Neural cell (in vitro differentiated cells): ENCODE data around the gene MCM3AP. TPM values are rescaled to one million over a fixed set of nuclear protein-coding genes. Genes with fewer than 3 reads are reported as not detected.

Experiments used
- H2AFZ ChIP-seq: fragments of 200-600, 300-800 bp; sonication (generic), shearing (Covaris generic); 2 replicates; pipeline ENCODE4 v1.6.0; 2014; ENCODE audit warnings: low read depth, mild to moderate bottlenecking, antibody characterized with exemption, low read length, moderate library complexity
- H3F3A ChIP-seq: fragments of 200-600 bp; shearing (Covaris generic); 2 replicates; pipeline ENCODE4 v1.6.1; 2016; ENCODE audit warnings: mild to moderate bottlenecking, moderate library complexity, mixed read lengths, antibody characterized with exemption, low read length; ENCODE audit not compliant: insufficient read depth, poor library complexity, severe bottlenecking
- H3K27ac ChIP-seq: fragments of 200-600, 300-800 bp; sonication (generic), shearing (Covaris generic); 2 replicates; pipeline ENCODE4 v1.5.1; 2014; ENCODE audit warnings: mild to moderate bottlenecking, low read length, moderate library complexity
- H3K27me3 ChIP-seq: fragments of 300-800, 200-600 bp; sonication (generic), shearing (Covaris generic); 2 replicates; pipeline ENCODE4 v1.6.0; 2014; ENCODE audit warnings: mild to moderate bottlenecking, low read depth, low read length, moderate library complexity; ENCODE audit not compliant: insufficient read depth
- H3K36me3 ChIP-seq: fragments of 300-800, 200-600 bp; sonication (generic), shearing (Covaris generic); 2 replicates; pipeline ENCODE4 v1.5.1; 2014; ENCODE audit warnings: mild to moderate bottlenecking, antibody characterized with exemption, low read length, moderate library complexity; ENCODE audit not compliant: insufficient read depth
- H3K4me2 ChIP-seq: fragments of 300-800, 200-600 bp; sonication (generic), shearing (Covaris generic); 2 replicates; pipeline ENCODE4 v1.6.0; 2014; ENCODE audit warnings: mild to moderate bottlenecking, low read length
- H3K4me3 ChIP-seq: fragments of 300-800, 200-600 bp; sonication (generic), shearing (Covaris generic); 2 replicates; pipeline ENCODE4 v1.5.1; 2014; ENCODE audit warnings: mild to moderate bottlenecking, low read length, moderate library complexity
- H3K79me2 ChIP-seq: fragments of 200-600 bp; shearing (Covaris generic); replicated peaks from 2 replicates; pipeline ENCODE4 v1.6.0; 2014; ENCODE audit warnings: mild to moderate bottlenecking, low read length, moderate library complexity; ENCODE audit not compliant: insufficient read depth
- H3K9ac ChIP-seq: fragments of 300-800, 200-600 bp; sonication (generic), shearing (Covaris generic); 2 replicates; pipeline ENCODE4 v1.6.1; 2016; ENCODE audit warnings: mild to moderate bottlenecking, low read length, mixed read lengths
- H3K9me2 ChIP-seq: fragments of 200-600 bp; shearing (Covaris generic); 2 replicates; pipeline ENCODE4 v1.6.1; 2016; ENCODE audit warnings: mild to moderate bottlenecking, low read length, mixed read lengths; ENCODE audit not compliant: insufficient read depth
- H3K9me3 ChIP-seq: fragments of 200-600, 300-800 bp; sonication (generic), shearing (Covaris generic); 2 replicates; pipeline ENCODE4 v1.6.1; 2016; ENCODE audit warnings: mild to moderate bottlenecking, mixed run types, low read length, moderate library complexity, mixed read lengths
- H4K20me1 ChIP-seq: fragments of 200-600 bp; shearing (Covaris generic); 2 replicates; pipeline ENCODE4 v1.6.1; 2016; ENCODE audit warnings: mild to moderate bottlenecking, mixed run types; ENCODE audit not compliant: insufficient read depth
- EP300 ChIP-seq: fragments of 450-650 bp; conservative IDR thresholded peaks from 2 replicates; pipeline ENCODE4 v1.6.1; 2014; ENCODE audit warnings: antibody characterized with exemption, mild to moderate bottlenecking, moderate library complexity; ENCODE audit not compliant: poor library complexity, severe bottlenecking
- EZH2 ChIP-seq: fragments of 200-600, 300-800 bp; shearing (Covaris generic), sonication (generic); IDR thresholded peaks from 2 replicates; pipeline ENCODE4 v1.6.1; 2014; ENCODE audit warnings: antibody characterized with exemption, low read length, borderline replicate concordance, mild to moderate bottlenecking; ENCODE audit not compliant: insufficient read depth, poor library complexity, severe bottlenecking
- MXI1 ChIP-seq: fragments of 450-650 bp; conservative IDR thresholded peaks from 2 replicates; pipeline ENCODE4 v1.6.1; 2014; ENCODE audit warnings: antibody characterized with exemption, mild to moderate bottlenecking; ENCODE audit not compliant: poor library complexity, severe bottlenecking
- POLR2AphosphoS5 ChIP-seq: IDR thresholded peaks from 2 replicates; pipeline ENCODE4 v1.6.1; 2012
- RAD21 ChIP-seq: fragments of 450-650 bp; conservative IDR thresholded peaks from 2 replicates; pipeline ENCODE4 v1.6.1; 2014; ENCODE audit warnings: antibody characterized with exemption, mild to moderate bottlenecking, moderate library complexity
- REST ChIP-seq: IDR thresholded peaks from 2 replicates; pipeline ENCODE4 v1.6.1; 2012; ENCODE audit warnings: borderline replicate concordance
- SMC3 ChIP-seq: fragments of 450-650 bp; conservative IDR thresholded peaks from 2 replicates; pipeline ENCODE4 v1.6.1; 2014; ENCODE audit warnings: antibody characterized with exemption, mild to moderate bottlenecking, moderate library complexity; ENCODE audit not compliant: poor library complexity
- TAF1 ChIP-seq: IDR thresholded peaks from 2 replicates; pipeline ENCODE4 v1.6.1; 2012; ENCODE audit warnings: low read depth
- polyA plus RNA-seq: library from polyadenylated mRNA; depleted of rRNA; stranded (reverse); fragments of >200 nt; gene quantifications from 2 replicates; pipeline ENCODE4 v1.2.3, GENCODE V29; 2014
- TF ChIP-seq, protein P1 (sequence below): fragments of 450-650 bp; IDR thresholded peaks from 2 replicates; pipeline ENCODE4 v1.5.1; 2014; ENCODE audit warnings: antibody characterized with exemption, mild to moderate bottlenecking, moderate library complexity; ENCODE audit not compliant: poor library complexity, severe bottlenecking

MCM3AP gene
- polyA plus RNA-seq, 1 donor from 2014 or later: 74.2 TPM

DNA sequence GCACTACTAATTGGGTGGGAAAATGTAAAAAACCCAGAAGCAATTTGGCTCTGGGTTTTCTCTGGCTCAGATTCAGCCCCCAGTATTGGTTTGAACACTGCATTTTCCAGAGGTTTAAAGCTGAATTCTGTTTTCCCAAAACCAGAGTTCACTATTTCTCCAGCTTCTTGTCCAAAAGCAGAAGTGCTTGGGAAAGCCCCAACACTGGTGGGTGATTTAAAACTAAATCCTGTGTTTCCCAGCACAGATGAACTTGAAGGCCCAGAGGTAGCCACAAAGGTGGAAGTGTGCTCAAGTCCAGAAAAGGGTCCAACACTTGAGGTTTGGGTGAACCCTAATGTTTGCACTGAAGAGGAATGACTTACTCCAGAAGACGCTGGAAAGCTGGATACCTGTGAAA, 678 bp downstream of the MCM3AP start:
- Histone ChIP-seq H3F3A (no peaks in the 10 kb centered on the region), H3K4me2 (peak overlapping the region; percentile 83), H3K4me3 (peak overlapping the region; percentile 89), H4K20me1 (no peaks in the 10 kb centered on the region), H3K27me3 (no peaks in the 10 kb centered on the region), H3K27ac (no peak overlapping the region), H3K9me3 (no peaks in the 10 kb centered on the region), H3K36me3 (peaks cover 9% of the 10 kb centered on the region), H3K9me2 (no peaks in the 10 kb centered on the region), H2AFZ (no peak overlapping the region), H3K9ac (peak overlapping the region; percentile 86), H3K79me2 (peaks cover 39% of the 10 kb centered on the region)
- TF ChIP-seq EP300 (no peak), TAF1 (no peak), POLR2AphosphoS5 (no peak), REST (no peak), RAD21 (no peak)

DNA sequence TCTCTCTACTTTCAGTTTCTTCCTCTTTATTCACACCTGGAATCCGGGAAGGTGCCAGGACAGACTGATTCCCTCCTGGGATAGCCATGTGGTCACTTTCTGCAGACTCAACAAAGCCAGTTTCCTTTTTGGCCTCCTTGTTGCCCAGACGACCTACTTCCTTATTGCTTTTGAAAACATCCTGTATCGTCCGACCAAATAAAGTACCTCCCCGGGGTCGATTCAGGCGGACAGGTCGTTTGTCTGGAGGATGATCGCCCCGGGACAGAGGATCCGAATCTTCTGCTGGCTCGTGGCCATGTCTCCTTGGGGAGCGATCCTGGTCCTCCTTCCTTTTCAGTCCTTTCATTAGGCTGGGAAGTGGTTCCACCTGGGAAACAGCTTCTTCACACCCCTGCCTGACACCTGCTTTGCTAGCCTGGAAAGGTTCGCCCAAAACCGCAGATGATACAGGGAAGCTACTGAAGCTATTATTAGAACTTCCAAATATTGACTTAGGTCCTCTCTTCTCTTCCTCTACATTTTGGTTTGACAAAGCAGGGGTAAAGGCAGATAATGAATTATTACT, 1.2 kb downstream of the MCM3AP start:
- peak overlapping the region; percentile 83 for H3K4me2 ChIP-seq
- peak overlapping the region; percentile 89 for H3K4me3 ChIP-seq
- TF ChIP-seq, protein P1, sequence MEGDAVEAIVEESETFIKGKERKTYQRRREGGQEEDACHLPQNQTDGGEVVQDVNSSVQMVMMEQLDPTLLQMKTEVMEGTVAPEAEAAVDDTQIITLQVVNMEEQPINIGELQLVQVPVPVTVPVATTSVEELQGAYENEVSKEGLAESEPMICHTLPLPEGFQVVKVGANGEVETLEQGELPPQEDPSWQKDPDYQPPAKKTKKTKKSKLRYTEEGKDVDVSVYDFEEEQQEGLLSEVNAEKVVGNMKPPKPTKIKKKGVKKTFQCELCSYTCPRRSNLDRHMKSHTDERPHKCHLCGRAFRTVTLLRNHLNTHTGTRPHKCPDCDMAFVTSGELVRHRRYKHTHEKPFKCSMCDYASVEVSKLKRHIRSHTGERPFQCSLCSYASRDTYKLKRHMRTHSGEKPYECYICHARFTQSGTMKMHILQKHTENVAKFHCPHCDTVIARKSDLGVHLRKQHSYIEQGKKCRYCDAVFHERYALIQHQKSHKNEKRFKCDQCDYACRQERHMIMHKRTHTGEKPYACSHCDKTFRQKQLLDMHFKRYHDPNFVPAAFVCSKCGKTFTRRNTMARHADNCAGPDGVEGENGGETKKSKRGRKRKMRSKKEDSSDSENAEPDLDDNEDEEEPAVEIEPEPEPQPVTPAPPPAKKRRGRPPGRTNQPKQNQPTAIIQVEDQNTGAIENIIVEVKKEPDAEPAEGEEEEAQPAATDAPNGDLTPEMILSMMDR: no peak
- TF ChIP-seq EZH2 (no peak), EP300 (no peak), SMC3 (no peak), TAF1 (no peak), REST (no peak), RAD21 (no peak), MXI1 (no peak)
- no peak overlapping the region for H3K9ac ChIP-seq
- H3K79me2 ChIP-seq: peaks cover 39% of the 10 kb centered on the region
- H3K9me3 ChIP-seq: no peaks in the 10 kb centered on the region
- no peak overlapping the region for H3K27ac ChIP-seq
- H3F3A ChIP-seq: no peaks in the 10 kb centered on the region
- H3K9me2 ChIP-seq: no peaks in the 10 kb centered on the region
- H3K36me3 ChIP-seq: peaks cover 9% of the 10 kb centered on the region
- no peaks in the 10 kb centered on the region for H4K20me1 ChIP-seq
- H2AFZ ChIP-seq: no peak overlapping the region
- no peaks in the 10 kb centered on the region for H3K27me3 ChIP-seq
